Measurements from ENCODE around the gene JAKMIP1. TPM values are rescaled to one million over a fixed set of nuclear protein-coding genes. Genes with fewer than 3 reads are reported as not detected.

The JAKMIP1 gene
- total RNA-seq, 1 donor from 2014 or later, result 0.64 TPM

GRCh38 chr4:6001680-6002491 lies 198.5 kb downstream of the JAKMIP1 start:
- H3K9me3 ChIP-seq, result no peaks in the 10 kb centered on the region
- intact Hi-C loops (cut with DNase I), result no loop called here
- peaks cover 17% of the 10 kb centered on the region for H3K27me3 ChIP-seq
- TF ChIP-seq, protein P1, sequence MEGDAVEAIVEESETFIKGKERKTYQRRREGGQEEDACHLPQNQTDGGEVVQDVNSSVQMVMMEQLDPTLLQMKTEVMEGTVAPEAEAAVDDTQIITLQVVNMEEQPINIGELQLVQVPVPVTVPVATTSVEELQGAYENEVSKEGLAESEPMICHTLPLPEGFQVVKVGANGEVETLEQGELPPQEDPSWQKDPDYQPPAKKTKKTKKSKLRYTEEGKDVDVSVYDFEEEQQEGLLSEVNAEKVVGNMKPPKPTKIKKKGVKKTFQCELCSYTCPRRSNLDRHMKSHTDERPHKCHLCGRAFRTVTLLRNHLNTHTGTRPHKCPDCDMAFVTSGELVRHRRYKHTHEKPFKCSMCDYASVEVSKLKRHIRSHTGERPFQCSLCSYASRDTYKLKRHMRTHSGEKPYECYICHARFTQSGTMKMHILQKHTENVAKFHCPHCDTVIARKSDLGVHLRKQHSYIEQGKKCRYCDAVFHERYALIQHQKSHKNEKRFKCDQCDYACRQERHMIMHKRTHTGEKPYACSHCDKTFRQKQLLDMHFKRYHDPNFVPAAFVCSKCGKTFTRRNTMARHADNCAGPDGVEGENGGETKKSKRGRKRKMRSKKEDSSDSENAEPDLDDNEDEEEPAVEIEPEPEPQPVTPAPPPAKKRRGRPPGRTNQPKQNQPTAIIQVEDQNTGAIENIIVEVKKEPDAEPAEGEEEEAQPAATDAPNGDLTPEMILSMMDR (IDR thresholded peaks at IDR 0.05), result no peak
- H3K4me3 ChIP-seq, result no peak overlapping the region
- DNase-seq, result peak; percentile 11
- H3K36me3 ChIP-seq, result no peaks in the 10 kb centered on the region
- H3K4me1 ChIP-seq, result no peaks in the 10 kb centered on the region
- ATAC-seq, result no peak
- no peak overlapping the region for H3K27ac ChIP-seq

DNA sequence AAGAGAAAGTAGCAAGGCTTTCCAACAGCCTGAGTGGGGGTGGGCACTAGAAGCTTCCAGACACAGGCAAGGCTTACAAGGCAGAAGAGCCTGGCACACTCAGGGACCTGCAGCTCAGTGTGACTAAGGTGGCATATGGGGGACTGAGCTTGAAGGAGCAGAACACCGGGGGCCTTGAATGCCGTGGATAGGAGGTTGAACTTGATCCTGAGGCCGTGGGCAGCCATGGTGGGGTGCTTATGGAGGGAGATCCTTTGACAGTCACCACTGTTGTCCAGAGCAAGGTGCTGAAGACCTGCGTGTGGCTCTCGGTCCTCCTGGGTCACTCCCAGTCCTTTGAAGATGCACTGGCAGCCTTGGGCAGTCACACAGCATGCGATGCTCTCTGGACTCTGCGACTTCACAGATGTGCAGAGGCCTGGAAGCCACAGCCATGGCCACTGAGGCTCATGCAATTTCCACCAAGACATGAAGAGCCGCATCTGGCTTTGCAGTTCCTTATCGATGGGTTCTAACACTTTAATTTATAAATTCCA lies 200.5 kb downstream of the JAKMIP1 start:
- Histone ChIP-seq H3K4me3 (no peak overlapping the region), H3K36me3 (no peaks in the 10 kb centered on the region), H3K27me3 (peaks cover 6% of the 10 kb centered on the region), H3K9me3 (no peaks in the 10 kb centered on the region), H3K4me1 (no peaks in the 10 kb centered on the region), H3K27ac (no peak overlapping the region)
- ATAC-seq, result no peak
- intact Hi-C loops (cut with DNase I), result no loop called here
- peak; percentile 21 for DNase-seq
- TF ChIP-seq, protein P1 (IDR thresholded peaks at IDR 0.05), result no peak

DNA sequence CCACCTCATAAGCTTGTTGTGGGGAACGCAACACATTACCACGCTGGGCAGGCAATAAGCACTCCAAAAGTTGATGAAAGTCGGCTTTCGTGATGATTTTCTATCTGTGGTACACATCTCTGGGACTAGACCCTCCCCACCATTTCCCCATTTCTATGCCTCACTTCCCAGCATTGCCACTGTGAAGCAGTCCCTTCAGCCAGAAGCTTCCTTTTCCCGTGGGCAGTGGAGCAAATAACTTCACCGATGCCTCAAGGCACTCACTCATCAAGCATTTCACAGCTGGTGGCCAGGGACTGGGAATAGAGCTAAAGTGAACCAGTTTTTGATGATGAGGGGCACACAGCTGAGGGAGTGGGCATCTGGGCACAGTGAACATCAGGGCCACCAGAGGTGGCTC lies 201.0 kb downstream of the JAKMIP1 start:
- Histone ChIP-seq H3K4me3 (no peak overlapping the region), H3K9me3 (no peaks in the 10 kb centered on the region), H3K4me1 (no peaks in the 10 kb centered on the region), H3K36me3 (no peaks in the 10 kb centered on the region), H3K27me3 (peaks cover 6% of the 10 kb centered on the region), H3K27ac (no peak overlapping the region)
- ATAC-seq (no peak), DNase-seq (no peak)
- TF ChIP-seq, protein P1 (IDR thresholded peaks at IDR 0.05), result no peak
- intact Hi-C loops (cut with DNase I), result no loop called here

DNA sequence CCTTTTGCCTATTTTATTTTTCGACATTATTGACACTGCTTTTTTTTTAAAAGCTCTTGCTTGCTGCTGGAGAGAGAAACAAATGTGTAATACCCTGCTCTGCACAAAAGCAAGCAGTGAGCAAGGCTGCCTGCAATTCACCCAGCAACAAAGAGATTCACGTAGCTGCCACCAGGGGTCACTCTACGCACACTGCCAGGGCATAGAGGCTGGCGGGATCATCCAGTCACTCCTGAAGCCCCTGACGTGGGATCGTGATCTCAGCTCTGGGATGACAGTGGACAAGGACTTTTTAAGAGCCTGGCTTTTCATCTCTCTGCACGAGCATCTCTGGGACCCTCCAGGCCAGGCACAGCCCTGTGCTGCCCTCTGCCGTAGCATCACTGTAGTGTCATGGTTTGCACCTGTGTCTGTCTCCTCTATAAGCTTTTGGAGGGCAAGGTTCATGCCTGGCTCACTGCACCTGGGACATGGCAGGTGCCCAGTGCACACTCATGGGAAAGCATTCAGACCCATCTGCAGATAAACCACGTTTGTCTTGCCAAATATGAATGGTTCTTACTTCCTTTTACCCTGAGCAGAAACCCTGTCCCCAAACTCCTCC lies 201.9 kb downstream of the JAKMIP1 start:
- Histone ChIP-seq H3K27ac (no peak overlapping the region), H3K4me3 (no peak overlapping the region), H3K4me1 (no peaks in the 10 kb centered on the region), H3K27me3 (peaks cover 6% of the 10 kb centered on the region), H3K36me3 (no peaks in the 10 kb centered on the region), H3K9me3 (no peaks in the 10 kb centered on the region)
- DNase-seq, result peak; percentile 66
- intact Hi-C loops (cut with DNase I), result no loop called here
- TF ChIP-seq, protein P1 (IDR thresholded peaks at IDR 0.05), result peak; percentile 91
- peak; percentile 82 for ATAC-seq

DNA sequence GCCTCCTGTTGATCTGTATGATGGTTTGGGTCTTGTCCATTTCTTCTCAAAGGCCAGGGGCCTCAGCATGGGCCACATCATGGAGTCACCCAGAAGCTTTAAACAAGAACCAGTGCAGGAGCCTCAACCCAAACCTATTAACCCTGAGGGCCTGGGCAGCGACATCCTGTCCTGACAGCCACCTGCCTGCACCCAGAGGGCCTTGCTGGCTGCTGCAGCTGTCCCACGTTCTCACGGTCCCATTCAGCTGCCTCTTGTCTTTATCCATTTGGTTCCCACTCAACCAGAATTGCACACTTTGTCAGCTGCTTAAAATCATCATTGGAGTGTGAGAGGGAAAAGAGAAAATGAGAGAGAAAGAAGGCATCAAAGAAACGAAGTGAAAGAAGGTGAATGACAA lies 203.7 kb downstream of the JAKMIP1 start:
- H3K27me3 ChIP-seq, result peaks cover 6% of the 10 kb centered on the region
- H3K4me3 ChIP-seq, result no peak overlapping the region
- H3K9me3 ChIP-seq, result no peaks in the 10 kb centered on the region
- no peaks in the 10 kb centered on the region for H3K4me1 ChIP-seq
- no peak for ATAC-seq
- H3K27ac ChIP-seq, result no peak overlapping the region
- intact Hi-C loops (cut with DNase I), result no loop called here
- TF ChIP-seq, protein P1 (IDR thresholded peaks at IDR 0.05), result no peak
- no peak for DNase-seq
- H3K36me3 ChIP-seq, result no peaks in the 10 kb centered on the region
